HT1080 (cell line): Measurements from ENCODE around the gene SPINDOC. TPM values are rescaled to one million over a fixed set of nuclear protein-coding genes. Genes with fewer than 3 reads are reported as not detected.

Experiments
- small RNA-seq: library from RNA; depleted of rRNA; stranded (forward); fragments of <200 nt; gene quantifications from one replicate; pipeline ENCODE3, GENCODE V24; 2014
- total RNA-seq: library from RNA; depleted of rRNA; stranded (reverse); fragments of >200 nt; shearing (Covaris generic); gene quantifications from 2 replicates; pipeline ENCODE4 v1.2.3, GENCODE V29; 2014; rRNA removed

SPINDOC gene
- total RNA-seq, 1 experiment from 2014 or later, result 40.6 TPM

Small RNAs within 50 kb of the gene (small RNA-seq; reads per million reads assigned to genes)
- gene AP006289.1, result not detected
- not detected for gene RN7SL596P

Other genes starting within 250 kb of the SPINDOC start
- gene PLAAT3, start 199.0 kb upstream of the SPINDOC start, total RNA-seq, result 27.8 and 28.6 TPM in 2 replicates
- 17.6 and 21.1 TPM in 2 replicates for gene ATL3, start 142.1 kb upstream of the SPINDOC start, total RNA-seq
- 37.1 and 53.6 TPM in 2 replicates for gene RTN3, start 132.0 kb upstream of the SPINDOC start, total RNA-seq
- gene ZFTA, start 44.7 kb upstream of the SPINDOC start, total RNA-seq, result 14.9 and 18.6 TPM in 2 replicates
- 18.2 and 39.9 TPM in 2 replicates for gene MARK2, start 25.7 kb downstream of the SPINDOC start, total RNA-seq
- 0.11 and 0.17 TPM in 2 replicates for gene RCOR2, start 103.7 kb downstream of the SPINDOC start, total RNA-seq
- gene NAA40, start 125.5 kb downstream of the SPINDOC start, total RNA-seq, result 10.6 and 15.9 TPM in 2 replicates
- gene COX8A, start 161.2 kb downstream of the SPINDOC start, total RNA-seq, result 968 and 1,023 TPM in 2 replicates
- 80.1 and 87.9 TPM in 2 replicates for gene OTUB1, start 173.0 kb downstream of the SPINDOC start, total RNA-seq
- not detected in 2 replicates for gene FLRT1, start 222.5 kb downstream of the SPINDOC start, total RNA-seq